GM19351 (cell line): ENCODE results near the gene NLGN1.
A peak's percentile ranks its signal among the peaks of the same experiment; 100 is the strongest.

Source experiments
- ATAC-seq: cut with Tn5 transposase; IDR thresholded peaks from one replicate; pipeline ENCODE4 v1.9.1; 2021; ENCODE audit warnings: mild to moderate bottlenecking, moderate library complexity; ENCODE audit not compliant: unreplicated experiment

Gene NLGN1

GRCh38 chr3:173891272-173892100 is 493.9 kb downstream of the NLGN1 start:
- ATAC-seq, result no peak

GRCh38 chr3:173892547-173892946 is 495.0 kb downstream of the NLGN1 start:
- no peak for ATAC-seq

GRCh38 chr3:173893066-173893465 is 495.5 kb downstream of the NLGN1 start:
- no peak for ATAC-seq

- no peak for ATAC-seq
These were observed 496.3 kb downstream of the NLGN1 start for GRCh38 chr3:173893835-173894234.

- ATAC-seq, result no peak
These were observed 500.1 kb downstream of the NLGN1 start for GRCh38 chr3:173897631-173898030.

DNA sequence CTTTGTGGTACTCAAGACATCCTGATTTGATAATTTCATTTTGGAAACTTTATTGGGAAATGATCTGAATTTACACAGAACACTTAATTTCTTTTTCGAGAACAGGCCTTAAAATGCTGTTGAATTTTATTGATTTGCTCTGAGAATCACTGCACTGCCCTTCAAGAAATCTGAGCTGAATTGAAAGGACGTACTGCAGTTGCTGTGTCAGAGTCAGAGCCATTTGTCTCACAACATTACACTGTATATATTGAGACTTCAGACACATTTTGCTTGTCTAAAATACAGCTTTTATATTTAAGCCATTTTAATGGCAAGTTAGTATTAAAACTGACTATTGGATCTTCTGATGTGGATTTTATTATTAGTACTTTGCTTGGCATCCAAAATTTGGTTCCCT is 504.1 kb downstream of the NLGN1 start:
- ATAC-seq, result no peak

DNA sequence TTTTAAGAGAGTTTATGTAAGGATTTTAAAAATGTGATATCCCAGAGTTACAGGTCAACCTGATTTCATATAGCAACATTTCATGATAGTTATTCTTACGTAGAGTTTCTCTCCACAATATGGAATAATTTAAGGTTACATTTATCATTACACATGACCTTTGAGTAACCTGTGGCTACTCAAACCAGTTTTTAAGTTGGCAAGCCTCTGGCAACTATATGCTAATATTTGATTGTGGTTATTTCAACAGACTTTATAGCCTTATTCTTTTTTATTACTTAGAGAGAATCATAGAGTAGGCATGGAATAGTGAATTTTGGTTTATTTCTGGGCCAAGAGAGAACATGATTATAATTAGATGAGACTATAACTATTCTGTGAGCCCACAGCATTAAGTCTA is 504.9 kb downstream of the NLGN1 start:
- ATAC-seq, result no peak

DNA sequence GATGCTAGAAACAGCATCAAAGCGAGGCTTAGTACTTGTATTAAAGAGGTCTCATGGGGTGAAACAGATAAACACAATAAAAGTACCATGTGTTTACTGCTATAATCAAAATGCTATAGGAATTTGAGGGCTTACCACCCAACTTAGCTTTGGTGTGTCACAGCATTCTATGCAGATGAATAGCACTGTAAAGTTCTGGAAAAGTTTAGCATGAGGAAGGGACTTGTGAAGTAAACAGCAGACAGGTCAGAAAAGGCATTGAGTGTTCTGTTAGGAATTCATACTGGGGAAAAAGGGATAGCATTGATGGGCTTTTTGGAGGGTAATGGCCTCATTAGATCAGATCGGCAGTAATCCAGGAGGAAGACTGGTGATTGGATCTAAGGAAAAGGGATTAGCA is 505.3 kb downstream of the NLGN1 start:
- no peak for ATAC-seq

DNA sequence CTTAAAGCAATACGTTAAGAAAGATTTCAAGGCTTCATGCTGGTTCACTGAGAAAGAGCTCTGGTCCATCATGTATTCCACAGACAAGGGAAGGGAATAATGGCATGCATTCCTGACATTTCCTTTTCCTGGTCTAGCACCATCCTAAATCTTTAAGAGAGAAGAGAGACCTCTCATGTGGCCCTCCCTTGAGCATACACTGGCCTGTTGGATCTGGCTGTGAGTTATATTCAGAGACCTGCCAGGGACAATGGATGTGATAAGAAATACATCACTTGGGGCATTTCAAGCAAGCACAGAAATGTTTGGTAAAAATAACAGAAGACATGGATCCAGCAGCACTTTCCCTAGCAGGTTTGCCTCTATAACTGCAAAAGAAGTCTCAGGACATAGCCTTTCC is 507.8 kb downstream of the NLGN1 start:
- ATAC-seq, result no peak

GRCh38 chr3:173911446-173911845 is 513.9 kb downstream of the NLGN1 start:
- ATAC-seq, result no peak

DNA sequence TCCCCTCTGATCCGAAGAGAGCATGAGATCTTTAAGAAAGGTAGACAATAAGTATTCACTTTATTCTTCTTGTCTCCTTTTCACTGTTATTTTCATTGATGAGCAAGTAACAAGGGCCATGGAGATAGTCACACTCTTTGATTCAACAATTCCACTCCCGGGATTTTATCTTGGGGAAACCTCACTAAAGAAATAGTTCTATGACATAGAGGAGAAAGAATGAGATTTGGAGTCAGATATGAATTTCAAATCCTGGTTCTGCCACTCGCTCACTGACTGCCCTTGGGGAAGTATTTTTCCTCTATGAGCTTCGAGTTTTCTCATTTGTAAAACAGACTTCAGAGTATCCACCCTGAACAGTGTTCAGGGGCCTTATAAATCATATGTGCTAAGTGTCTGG is 514.6 kb downstream of the NLGN1 start:
- no peak for ATAC-seq

DNA sequence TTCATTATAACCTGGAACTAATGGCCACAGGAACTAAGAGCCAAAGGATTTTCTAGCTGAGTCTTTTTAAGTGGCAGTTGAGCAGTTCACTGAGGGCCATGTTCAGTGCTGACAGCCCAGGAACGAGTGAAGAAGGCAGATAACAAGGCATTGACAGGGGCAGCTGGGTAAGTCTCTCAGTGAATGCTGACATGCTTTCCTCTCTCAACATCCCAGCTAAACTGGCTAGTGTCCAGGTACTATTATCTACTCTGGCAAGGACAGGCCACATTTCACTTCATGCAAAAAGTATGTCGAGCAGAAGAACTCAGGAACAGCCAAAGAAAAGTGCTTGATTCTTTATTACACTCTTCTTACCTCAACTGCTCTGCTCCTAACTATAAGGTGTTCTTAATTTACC is 515.9 kb downstream of the NLGN1 start:
- no peak for ATAC-seq

GRCh38 chr3:173913974-173914421 is 516.5 kb downstream of the NLGN1 start:
- no peak for ATAC-seq

GRCh38 chr3:173916799-173917198 is 519.3 kb downstream of the NLGN1 start:
- no peak for ATAC-seq

- ATAC-seq, result peak; percentile 92
These were observed 522.8 kb downstream of the NLGN1 start for GRCh38 chr3:173920386-173920785.

DNA sequence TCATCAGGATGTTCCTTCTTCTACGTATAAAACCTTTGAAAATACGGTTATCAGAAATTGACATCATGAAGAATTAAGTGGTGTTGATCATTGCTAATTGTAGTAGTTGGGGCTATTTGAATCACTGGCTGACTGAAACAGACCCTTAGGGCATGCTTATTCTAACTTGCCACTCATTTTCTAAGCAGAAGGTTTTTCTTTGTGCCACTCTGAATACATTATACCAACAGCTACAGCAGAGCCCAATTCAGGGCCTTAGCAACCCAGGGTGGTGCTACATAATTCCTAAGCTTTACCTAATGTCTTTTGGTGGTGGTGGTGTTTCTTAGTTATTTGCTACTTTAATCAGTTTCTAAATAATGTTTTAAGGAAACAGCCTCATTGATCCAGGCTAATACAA is 524.2 kb downstream of the NLGN1 start:
- no peak for ATAC-seq

GRCh38 chr3:173923204-173923603 is 525.7 kb downstream of the NLGN1 start:
- no peak for ATAC-seq

GRCh38 chr3:173930251-173930650 is 532.7 kb downstream of the NLGN1 start:
- ATAC-seq, result no peak

- ATAC-seq, result peak; percentile 70
These were observed 535.1 kb downstream of the NLGN1 start for GRCh38 chr3:173932624-173933023.

GRCh38 chr3:173933113-173933512 is 535.6 kb downstream of the NLGN1 start:
- ATAC-seq, result no peak

GRCh38 chr3:173936316-173936715 is 538.8 kb downstream of the NLGN1 start:
- ATAC-seq, result no peak

- no peak for ATAC-seq
These were observed 540.6 kb downstream of the NLGN1 start for GRCh38 chr3:173938159-173938558.

DNA sequence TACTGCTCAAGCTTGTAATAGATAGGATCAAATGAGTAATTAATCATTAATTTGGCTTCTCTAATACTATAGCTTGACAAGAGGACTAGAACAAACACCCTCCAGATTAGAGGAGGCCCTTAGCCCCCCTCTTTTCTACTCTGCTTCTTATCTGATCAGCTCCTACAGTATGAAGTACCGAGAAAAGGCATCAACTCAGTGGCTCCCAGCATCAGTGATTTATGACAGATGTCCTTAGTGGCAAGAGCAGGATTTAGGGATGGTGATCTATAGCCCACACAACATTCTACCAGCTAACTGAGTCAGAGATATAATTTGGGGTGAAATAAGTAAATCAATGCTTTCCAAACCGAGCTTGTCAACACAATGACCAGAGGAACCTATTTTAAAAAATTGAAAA is 541.1 kb downstream of the NLGN1 start:
- ATAC-seq, result no peak
